ENCODE results near the gene ENC1.

DNA sequence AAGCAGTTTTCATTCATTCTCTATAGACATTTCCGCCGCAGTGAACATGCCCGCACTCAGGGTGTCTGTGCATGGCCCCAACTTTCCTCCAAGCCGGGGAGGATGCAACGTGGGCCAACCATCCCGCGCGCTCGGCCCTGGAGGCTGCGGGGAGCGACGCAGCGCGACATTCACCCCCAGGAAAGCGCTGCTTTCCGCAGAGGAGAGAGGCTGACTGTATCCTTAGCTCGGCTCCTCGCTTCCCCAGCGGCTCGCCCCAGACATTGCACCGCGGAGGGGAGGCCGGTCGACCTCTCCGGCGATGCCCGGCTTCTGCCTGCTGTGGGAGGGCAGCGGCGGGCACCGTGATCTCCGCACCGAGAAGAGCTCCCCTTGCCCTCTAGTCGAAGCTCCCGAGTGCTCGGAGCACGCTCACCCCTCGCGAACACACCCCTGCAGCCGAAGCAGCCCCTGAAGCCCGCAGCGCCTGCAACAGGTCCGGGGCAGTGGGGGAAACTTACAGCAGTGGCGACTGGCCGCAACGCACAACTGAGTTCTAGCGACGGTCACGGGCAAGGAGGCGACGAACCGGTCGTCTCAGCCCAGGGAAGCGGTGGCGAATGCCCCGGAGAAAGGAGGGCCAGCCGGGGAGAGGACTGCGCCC is 600 bp downstream of the ENC1 start:
- TF ChIP-seq CTCF (IDR thresholded peaks at IDR 0.05) (peak in 1 of 3 experiments; percentile 34), EP300 (IDR thresholded peaks at IDR 0.05) (no peak), POLR2AphosphoS5 (IDR thresholded peaks at IDR 0.05) (no peak)
